HepG2 (cell line): ENCODE results near the gene LEAP2. TPM values are rescaled to one million over a fixed set of nuclear protein-coding genes. Genes with fewer than 3 reads are reported as not detected.

Source experiments
- CBFB ChIP-seq: sonication (generic); formaldehyde crosslinking; IDR thresholded peaks from 2 replicates; pipeline ENCODE4 v1.4.0; 2020; ENCODE audit warnings: missing genetic modification reagents
- RBFOX2 ChIP-seq: fragments of 200-400 bp; formaldehyde crosslinking; IDR thresholded peaks from 2 replicates; pipeline ENCODE4 v1.6.1; 2017; ENCODE audit warnings: low read depth, mild to moderate bottlenecking, low read length
- RBM39 ChIP-seq: fragments of 200-400 bp; formaldehyde crosslinking; IDR thresholded peaks from one replicate; pipeline ENCODE4 v1.6.1; 2018; ENCODE audit warnings: antibody characterized with exemption, mild to moderate bottlenecking, low read depth, low read length; ENCODE audit not compliant: poor library complexity, severe bottlenecking
- RXRB ChIP-seq: IDR thresholded peaks from 2 replicates; pipeline ENCODE4 v1.6.1; 2016; ENCODE audit warnings: borderline replicate concordance, missing genetic modification reagents, missing compliant biosample characterization
- SIN3A ChIP-seq: IDR thresholded peaks from 2 replicates; pipeline ENCODE4 v1.6.1; 2011; ENCODE audit warnings: low read depth, mild to moderate bottlenecking, control low read depth, low read length, borderline replicate concordance
- ZBTB3 ChIP-seq: sonication (generic); formaldehyde crosslinking; IDR thresholded peaks from 2 replicates; pipeline ENCODE4 v1.4.0; 2020; ENCODE audit warnings: low read depth, mild to moderate bottlenecking, moderate library complexity, missing genetic modification reagents, borderline replicate concordance
- ZNF10 ChIP-seq: sonication (generic); formaldehyde crosslinking; IDR thresholded peaks from 2 replicates; pipeline ENCODE4 v1.4.0; 2020; ENCODE audit warnings: mild to moderate bottlenecking, low read depth, missing genetic modification reagents, borderline replicate concordance
- ZNF296 ChIP-seq: sonication (generic); formaldehyde crosslinking; conservative IDR thresholded peaks from 2 replicates; pipeline ENCODE4 v1.5.0; 2020; ENCODE audit warnings: mild to moderate bottlenecking, missing genetic modification reagents
- ZNF510 ChIP-seq: sonication (generic); formaldehyde crosslinking; IDR thresholded peaks from 2 replicates; pipeline ENCODE4 v1.4.0; 2020; ENCODE audit warnings: low read depth, mild to moderate bottlenecking, missing genetic modification reagents
- ZNF598 ChIP-seq: sonication (generic); formaldehyde crosslinking; IDR thresholded peaks from 2 replicates; pipeline ENCODE4 v1.5.1; 2020; ENCODE audit warnings: mild to moderate bottlenecking, missing genetic modification reagents, borderline replicate concordance
- ZNF703 ChIP-seq: sonication (generic); formaldehyde crosslinking; IDR thresholded peaks from 2 replicates; pipeline ENCODE4 v1.5.1; 2020; ENCODE audit warnings: missing genetic modification reagents, mild to moderate bottlenecking, moderate library complexity, borderline replicate concordance
- ZNF720 ChIP-seq: sonication (generic); formaldehyde crosslinking; IDR thresholded peaks from 2 replicates; pipeline ENCODE4 v1.4.0; 2020; ENCODE audit warnings: missing genetic modification reagents
- ZNF724P ChIP-seq: sonication (generic); formaldehyde crosslinking; IDR thresholded peaks from 2 replicates; pipeline ENCODE4 v1.8.0; 2022; ENCODE audit warnings: missing genetic modification reagents, borderline replicate concordance
- ZSCAN31 ChIP-seq: sonication (generic); formaldehyde crosslinking; IDR thresholded peaks from 2 replicates; pipeline ENCODE4 v1.5.0; 2020; ENCODE audit warnings: low read depth, mild to moderate bottlenecking, missing genetic modification reagents
- polyA plus RNA-seq, 8 experiments: library from polyadenylated mRNA; depleted of rRNA in 3 of 8; stranded (reverse) in 7 of 8; unstranded in 1 of 8; fragments of >200 nt; fragmentation: Illumina TruSeq in 4 of 8; extraction: Trizol in 4 of 8; gene quantifications; 2 replicates each; pipeline versions ENCODE4 v1.2.1 to v1.2.3, GENCODE V29; 2011 to 2016; ENCODE audit warnings: low read depth in 4 of 8, missing spikeins in 1 of 8, mixed read lengths in 1 of 8; ENCODE audit not compliant: insufficient read depth in 1 of 8
- total RNA-seq, 5 experiments: library from RNA; depleted of rRNA; stranded (reverse); fragments of >200 nt; fragmentation: Illumina TruSeq; extraction: Trizol; gene quantifications; 2 replicates each; pipeline ENCODE4 v1.2.3, GENCODE V29; 2016; ENCODE audit warnings: low read depth in 1 of 5
- TF ChIP-seq, protein P1 (sequence below): sonication (generic); formaldehyde crosslinking; IDR thresholded peaks from 2 replicates; pipeline ENCODE4 v1.4.0; 2020; ENCODE audit warnings: low read depth, mild to moderate bottlenecking, missing genetic modification reagents
- TF ChIP-seq, protein P2 (sequence below): sonication (generic); formaldehyde crosslinking; IDR thresholded peaks from 2 replicates; pipeline ENCODE4 v1.5.1; 2020; ENCODE audit warnings: mild to moderate bottlenecking, missing genetic modification reagents, borderline replicate concordance
- TF ChIP-seq, protein P3 (sequence below): IDR thresholded peaks from 2 replicates; pipeline ENCODE4 v1.6.1; 2016; ENCODE audit warnings: missing compliant biosample characterization, missing genetic modification reagents, borderline replicate concordance
- TF ChIP-seq, protein P4 (sequence below): sonication (generic); formaldehyde crosslinking; IDR thresholded peaks from 2 replicates; pipeline ENCODE4 v1.5.1; 2020; ENCODE audit warnings: mild to moderate bottlenecking, missing genetic modification reagents, borderline replicate concordance

Gene LEAP2
- total and polyA plus RNA-seq, 2 of the 13 experiments (the other 11 are each of a cell fraction or from before 2014, with no cell fraction given) = 23.9 to 51.9 TPM

DNA sequence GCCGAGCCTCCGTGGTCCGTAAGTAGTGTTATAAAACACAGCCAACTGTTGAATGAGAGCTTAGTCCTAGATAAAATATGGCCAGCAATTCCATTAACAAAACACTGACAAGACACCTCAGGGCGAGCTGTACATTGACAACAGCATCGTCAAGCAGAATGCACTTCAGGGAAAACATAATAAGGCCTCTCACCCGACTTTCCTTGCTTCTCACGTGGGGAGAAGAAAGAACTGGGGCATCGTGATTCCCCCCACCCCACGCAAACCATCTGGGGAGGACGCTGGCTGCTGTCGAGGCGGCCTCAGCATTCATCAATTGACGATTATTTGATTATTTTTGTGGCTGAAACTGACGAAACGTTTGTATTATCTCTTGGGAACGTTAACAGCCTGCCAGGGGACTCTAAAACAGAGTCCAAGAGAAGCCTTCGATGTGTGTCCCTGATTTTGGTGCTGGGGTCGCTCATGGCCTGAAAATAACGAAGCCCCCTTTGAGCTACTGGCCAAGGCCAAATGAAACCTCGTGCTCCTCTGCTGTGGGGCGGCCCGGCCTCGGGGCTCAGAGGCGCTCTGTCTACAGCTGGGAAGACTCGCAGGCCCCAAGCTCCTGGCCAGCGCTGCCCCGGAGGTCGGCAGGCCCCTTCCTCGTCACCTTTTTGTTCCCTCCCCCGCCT, 7.7 kb upstream of the LEAP2 start (continued):
- TF ChIP-seq, protein P1, sequence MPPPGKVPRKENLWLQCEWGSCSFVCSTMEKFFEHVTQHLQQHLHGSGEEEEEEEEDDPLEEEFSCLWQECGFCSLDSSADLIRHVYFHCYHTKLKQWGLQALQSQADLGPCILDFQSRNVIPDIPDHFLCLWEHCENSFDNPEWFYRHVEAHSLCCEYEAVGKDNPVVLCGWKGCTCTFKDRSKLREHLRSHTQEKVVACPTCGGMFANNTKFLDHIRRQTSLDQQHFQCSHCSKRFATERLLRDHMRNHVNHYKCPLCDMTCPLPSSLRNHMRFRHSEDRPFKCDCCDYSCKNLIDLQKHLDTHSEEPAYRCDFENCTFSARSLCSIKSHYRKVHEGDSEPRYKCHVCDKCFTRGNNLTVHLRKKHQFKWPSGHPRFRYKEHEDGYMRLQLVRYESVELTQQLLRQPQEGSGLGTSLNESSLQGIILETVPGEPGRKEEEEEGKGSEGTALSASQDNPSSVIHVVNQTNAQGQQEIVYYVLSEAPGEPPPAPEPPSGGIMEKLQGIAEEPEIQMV = peak; percentile 1; the same call in 1 of the 2 replicates
- TF ChIP-seq ZNF510 (CRISPR knock-in tag) (peak; percentile 46; the same call in 1 of the 2 replicates), ZSCAN31 (no peak), ZBTB3 (peak; percentile 18; the same call in 1 of the 2 replicates), RXRB (no peak), SIN3A (no peak), ZNF703 (CRISPR knock-in tag) (peak; percentile 17; the same call in 1 of the 2 replicates), ZNF720 (CRISPR knock-in tag) (no peak), ZNF598 (CRISPR knock-in tag) (peak; percentile 83; the same call in 1 of the 2 replicates), ZNF10 (CRISPR knock-in tag) (peak; percentile 98; the same call in 1 of the 2 replicates), CBFB (CRISPR knock-in tag) (peak; percentile 7; the same call in 1 of the 2 replicates), ZNF296 (CRISPR knock-in tag) (peak; percentile 16; the same call in 1 of the 2 replicates), RBFOX2 (no peak), RBM39 (peak; percentile 25), ZNF724P (CRISPR knock-in tag) (no peak)
- TF ChIP-seq, protein P2, sequence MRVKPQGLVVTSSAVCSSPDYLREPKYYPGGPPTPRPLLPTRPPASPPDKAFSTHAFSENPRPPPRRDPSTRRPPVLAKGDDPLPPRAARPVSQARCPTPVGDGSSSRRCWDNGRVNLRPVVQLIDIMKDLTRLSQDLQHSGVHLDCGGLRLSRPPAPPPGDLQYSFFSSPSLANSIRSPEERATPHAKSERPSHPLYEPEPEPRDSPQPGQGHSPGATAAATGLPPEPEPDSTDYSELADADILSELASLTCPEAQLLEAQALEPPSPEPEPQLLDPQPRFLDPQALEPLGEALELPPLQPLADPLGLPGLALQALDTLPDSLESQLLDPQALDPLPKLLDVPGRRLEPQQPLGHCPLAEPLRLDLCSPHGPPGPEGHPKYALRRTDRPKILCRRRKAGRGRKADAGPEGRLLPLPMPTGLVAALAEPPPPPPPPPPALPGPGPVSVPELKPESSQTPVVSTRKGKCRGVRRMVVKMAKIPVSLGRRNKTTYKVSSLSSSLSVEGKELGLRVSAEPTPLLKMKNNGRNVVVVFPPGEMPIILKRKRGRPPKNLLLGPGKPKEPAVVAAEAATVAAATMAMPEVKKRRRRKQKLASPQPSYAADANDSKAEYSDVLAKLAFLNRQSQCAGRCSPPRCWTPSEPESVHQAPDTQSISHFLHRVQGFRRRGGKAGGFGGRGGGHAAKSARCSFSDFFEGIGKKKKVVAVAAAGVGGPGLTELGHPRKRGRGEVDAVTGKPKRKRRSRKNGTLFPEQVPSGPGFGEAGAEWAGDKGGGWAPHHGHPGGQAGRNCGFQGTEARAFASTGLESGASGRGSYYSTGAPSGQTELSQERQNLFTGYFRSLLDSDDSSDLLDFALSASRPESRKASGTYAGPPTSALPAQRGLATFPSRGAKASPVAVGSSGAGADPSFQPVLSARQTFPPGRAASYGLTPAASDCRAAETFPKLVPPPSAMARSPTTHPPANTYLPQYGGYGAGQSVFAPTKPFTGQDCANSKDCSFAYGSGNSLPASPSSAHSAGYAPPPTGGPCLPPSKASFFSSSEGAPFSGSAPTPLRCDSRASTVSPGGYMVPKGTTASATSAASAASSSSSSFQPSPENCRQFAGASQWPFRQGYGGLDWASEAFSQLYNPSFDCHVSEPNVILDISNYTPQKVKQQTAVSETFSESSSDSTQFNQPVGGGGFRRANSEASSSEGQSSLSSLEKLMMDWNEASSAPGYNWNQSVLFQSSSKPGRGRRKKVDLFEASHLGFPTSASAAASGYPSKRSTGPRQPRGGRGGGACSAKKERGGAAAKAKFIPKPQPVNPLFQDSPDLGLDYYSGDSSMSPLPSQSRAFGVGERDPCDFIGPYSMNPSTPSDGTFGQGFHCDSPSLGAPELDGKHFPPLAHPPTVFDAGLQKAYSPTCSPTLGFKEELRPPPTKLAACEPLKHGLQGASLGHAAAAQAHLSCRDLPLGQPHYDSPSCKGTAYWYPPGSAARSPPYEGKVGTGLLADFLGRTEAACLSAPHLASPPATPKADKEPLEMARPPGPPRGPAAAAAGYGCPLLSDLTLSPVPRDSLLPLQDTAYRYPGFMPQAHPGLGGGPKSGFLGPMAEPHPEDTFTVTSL (CRISPR knock-in tag) = 0 out of 2 replicates have a peak, but pooled peaks have one; percentile 39
- TF ChIP-seq, protein P3, sequence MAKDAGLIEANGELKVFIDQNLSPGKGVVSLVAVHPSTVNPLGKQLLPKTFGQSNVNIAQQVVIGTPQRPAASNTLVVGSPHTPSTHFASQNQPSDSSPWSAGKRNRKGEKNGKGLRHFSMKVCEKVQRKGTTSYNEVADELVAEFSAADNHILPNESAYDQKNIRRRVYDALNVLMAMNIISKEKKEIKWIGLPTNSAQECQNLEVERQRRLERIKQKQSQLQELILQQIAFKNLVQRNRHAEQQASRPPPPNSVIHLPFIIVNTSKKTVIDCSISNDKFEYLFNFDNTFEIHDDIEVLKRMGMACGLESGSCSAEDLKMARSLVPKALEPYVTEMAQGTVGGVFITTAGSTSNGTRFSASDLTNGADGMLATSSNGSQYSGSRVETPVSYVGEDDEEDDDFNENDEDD (CRISPR knock-in tag) = no peak
- TF ChIP-seq, protein P4, sequence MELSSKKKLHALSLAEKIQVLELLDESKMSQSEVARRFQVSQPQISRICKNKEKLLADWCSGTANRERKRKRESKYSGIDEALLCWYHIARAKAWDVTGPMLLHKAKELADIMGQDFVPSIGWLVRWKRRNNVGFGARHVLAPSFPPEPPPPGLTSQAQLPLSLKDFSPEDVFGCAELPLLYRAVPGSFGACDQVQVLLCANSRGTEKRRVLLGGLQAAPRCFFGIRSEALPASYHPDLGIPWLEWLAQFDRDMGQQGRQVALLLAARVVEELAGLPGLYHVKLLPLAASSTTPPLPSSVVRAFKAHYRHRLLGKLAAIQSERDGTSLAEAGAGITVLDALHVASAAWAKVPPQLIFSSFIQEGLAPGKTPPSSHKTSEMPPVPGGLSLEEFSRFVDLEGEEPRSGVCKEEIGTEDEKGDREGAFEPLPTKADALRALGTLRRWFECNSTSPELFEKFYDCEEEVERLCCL (CRISPR knock-in tag) = peak; percentile 65; the same call in 1 of the 2 replicates
